ENCODE measurements around the gene RSF1.

RSF1 gene

DNA sequence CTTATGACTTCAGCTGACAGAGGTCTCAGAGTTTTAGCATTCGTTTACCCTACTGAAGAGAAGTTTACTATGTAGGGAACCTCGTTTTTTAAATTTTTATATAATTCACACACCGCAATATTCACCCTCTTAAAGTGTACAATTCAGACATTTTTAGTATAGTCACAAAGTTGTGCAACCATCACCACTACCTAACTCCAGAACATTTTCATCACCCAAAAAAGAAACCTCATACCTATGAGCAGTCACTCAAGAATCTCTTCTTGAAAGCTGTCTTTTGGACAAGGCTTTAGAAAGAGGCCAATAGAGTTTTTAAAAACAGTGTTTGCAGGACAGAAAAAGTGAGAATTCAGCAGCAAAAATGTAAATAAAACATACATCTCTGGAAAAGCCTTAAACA is 143.4 kb downstream of the RSF1 start (continued):
- TF ChIP-seq, protein P1, sequence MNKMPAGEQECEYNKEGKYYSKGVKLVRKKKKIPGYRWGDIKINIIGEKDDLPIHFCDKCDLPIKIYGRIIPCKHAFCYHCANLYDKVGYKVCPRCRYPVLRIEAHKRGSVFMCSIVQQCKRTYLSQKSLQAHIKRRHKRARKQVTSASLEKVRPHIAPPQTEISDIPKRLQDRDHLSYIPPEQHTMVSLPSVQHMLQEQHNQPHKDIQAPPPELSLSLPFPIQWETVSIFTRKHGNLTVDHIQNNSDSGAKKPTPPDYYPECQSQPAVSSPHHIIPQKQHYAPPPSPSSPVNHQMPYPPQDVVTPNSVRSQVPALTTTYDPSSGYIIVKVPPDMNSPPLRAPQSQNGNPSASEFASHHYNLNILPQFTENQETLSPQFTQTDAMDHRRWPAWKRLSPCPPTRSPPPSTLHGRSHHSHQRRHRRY (tag by site-specific recombination; IDR thresholded peaks at IDR 0.05), result no peak
- TF ChIP-seq, protein P2, sequence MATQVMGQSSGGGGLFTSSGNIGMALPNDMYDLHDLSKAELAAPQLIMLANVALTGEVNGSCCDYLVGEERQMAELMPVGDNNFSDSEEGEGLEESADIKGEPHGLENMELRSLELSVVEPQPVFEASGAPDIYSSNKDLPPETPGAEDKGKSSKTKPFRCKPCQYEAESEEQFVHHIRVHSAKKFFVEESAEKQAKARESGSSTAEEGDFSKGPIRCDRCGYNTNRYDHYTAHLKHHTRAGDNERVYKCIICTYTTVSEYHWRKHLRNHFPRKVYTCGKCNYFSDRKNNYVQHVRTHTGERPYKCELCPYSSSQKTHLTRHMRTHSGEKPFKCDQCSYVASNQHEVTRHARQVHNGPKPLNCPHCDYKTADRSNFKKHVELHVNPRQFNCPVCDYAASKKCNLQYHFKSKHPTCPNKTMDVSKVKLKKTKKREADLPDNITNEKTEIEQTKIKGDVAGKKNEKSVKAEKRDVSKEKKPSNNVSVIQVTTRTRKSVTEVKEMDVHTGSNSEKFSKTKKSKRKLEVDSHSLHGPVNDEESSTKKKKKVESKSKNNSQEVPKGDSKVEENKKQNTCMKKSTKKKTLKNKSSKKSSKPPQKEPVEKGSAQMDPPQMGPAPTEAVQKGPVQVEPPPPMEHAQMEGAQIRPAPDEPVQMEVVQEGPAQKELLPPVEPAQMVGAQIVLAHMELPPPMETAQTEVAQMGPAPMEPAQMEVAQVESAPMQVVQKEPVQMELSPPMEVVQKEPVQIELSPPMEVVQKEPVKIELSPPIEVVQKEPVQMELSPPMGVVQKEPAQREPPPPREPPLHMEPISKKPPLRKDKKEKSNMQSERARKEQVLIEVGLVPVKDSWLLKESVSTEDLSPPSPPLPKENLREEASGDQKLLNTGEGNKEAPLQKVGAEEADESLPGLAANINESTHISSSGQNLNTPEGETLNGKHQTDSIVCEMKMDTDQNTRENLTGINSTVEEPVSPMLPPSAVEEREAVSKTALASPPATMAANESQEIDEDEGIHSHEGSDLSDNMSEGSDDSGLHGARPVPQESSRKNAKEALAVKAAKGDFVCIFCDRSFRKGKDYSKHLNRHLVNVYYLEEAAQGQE (tag by site-specific recombination; IDR thresholded peaks at IDR 0.05), result no peak
- TF ChIP-seq SCRT2 (tag by site-specific recombination; IDR thresholded peaks at IDR 0.05) (no peak), ZNF707 (tag by site-specific recombination; IDR thresholded peaks at IDR 0.05) (no peak), ZNF544 (tag by site-specific recombination; IDR thresholded peaks at IDR 0.05) (no peak), ZNF777 (tag by site-specific recombination; IDR thresholded peaks at IDR 0.05; ENCODE audit: borderline replicate concordance) (no peak), ZNF664 (tag by site-specific recombination; IDR thresholded peaks at IDR 0.05) (no peak)

DNA sequence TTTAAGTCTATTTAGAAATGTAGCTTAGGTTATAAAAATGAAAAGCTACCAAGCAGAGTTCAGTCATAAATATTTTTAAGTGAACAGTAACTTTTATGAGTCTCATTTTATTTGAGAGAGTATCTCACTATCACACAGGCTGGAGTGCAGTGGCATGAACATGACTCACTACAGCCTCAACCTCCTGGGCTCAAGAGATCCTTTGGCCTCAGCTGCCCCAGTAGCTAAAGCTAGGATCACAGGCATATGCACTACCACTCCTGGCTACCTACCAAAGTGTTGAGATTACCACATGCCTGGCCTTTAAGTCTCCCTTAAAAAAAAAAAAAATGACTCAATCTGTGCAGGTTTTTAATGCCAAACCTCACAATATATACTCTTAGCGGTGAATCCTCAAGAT is 148.3 kb downstream of the RSF1 start:
- CTCF ChIA-PET, result no interaction called here
- TF ChIP-seq KLF1 (tag by site-specific recombination; IDR thresholded peaks at IDR 0.05) (no peak), ZNF121 (tag by site-specific recombination; IDR thresholded peaks at IDR 0.05) (no peak), ZNF174 (tag by site-specific recombination; IDR thresholded peaks at IDR 0.05) (no peak), ZNF510 (tag by site-specific recombination; IDR thresholded peaks at IDR 0.05; ENCODE audit: insufficient replicate concordance) (no peak), ZNF658 (tag by site-specific recombination; IDR thresholded peaks at IDR 0.05) (no peak), ZSCAN16 (tag by site-specific recombination; IDR thresholded peaks at IDR 0.05) (no peak), HOXC10 (CRISPR knock-in tag; IDR thresholded peaks at IDR 0.05) (no peak), EGR2 (tag by site-specific recombination; IDR thresholded peaks at IDR 0.05; ENCODE audit: low read depth) (no peak), OSR2 (tag by site-specific recombination; IDR thresholded peaks at IDR 0.05) (no peak), ZNF354C (tag by site-specific recombination; IDR thresholded peaks at IDR 0.05; ENCODE audit: borderline replicate concordance, low read depth) (no peak), BCL11A (tag by site-specific recombination; IDR thresholded peaks at IDR 0.05; ENCODE audit: low read depth) (no peak), ZNF768 (tag by site-specific recombination; IDR thresholded peaks at IDR 0.05) (no peak)
- TF ChIP-seq, protein P3, sequence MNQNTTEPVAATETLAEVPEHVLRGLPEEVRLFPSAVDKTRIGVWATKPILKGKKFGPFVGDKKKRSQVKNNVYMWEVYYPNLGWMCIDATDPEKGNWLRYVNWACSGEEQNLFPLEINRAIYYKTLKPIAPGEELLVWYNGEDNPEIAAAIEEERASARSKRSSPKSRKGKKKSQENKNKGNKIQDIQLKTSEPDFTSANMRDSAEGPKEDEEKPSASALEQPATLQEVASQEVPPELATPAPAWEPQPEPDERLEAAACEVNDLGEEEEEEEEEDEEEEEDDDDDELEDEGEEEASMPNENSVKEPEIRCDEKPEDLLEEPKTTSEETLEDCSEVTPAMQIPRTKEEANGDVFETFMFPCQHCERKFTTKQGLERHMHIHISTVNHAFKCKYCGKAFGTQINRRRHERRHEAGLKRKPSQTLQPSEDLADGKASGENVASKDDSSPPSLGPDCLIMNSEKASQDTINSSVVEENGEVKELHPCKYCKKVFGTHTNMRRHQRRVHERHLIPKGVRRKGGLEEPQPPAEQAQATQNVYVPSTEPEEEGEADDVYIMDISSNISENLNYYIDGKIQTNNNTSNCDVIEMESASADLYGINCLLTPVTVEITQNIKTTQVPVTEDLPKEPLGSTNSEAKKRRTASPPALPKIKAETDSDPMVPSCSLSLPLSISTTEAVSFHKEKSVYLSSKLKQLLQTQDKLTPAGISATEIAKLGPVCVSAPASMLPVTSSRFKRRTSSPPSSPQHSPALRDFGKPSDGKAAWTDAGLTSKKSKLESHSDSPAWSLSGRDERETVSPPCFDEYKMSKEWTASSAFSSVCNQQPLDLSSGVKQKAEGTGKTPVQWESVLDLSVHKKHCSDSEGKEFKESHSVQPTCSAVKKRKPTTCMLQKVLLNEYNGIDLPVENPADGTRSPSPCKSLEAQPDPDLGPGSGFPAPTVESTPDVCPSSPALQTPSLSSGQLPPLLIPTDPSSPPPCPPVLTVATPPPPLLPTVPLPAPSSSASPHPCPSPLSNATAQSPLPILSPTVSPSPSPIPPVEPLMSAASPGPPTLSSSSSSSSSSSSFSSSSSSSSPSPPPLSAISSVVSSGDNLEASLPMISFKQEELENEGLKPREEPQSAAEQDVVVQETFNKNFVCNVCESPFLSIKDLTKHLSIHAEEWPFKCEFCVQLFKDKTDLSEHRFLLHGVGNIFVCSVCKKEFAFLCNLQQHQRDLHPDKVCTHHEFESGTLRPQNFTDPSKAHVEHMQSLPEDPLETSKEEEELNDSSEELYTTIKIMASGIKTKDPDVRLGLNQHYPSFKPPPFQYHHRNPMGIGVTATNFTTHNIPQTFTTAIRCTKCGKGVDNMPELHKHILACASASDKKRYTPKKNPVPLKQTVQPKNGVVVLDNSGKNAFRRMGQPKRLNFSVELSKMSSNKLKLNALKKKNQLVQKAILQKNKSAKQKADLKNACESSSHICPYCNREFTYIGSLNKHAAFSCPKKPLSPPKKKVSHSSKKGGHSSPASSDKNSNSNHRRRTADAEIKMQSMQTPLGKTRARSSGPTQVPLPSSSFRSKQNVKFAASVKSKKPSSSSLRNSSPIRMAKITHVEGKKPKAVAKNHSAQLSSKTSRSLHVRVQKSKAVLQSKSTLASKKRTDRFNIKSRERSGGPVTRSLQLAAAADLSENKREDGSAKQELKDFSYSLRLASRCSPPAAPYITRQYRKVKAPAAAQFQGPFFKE (tag by site-specific recombination; IDR thresholded peaks at IDR 0.05; ENCODE audit: borderline replicate concordance), result no peak
- TF ChIP-seq, protein P4, sequence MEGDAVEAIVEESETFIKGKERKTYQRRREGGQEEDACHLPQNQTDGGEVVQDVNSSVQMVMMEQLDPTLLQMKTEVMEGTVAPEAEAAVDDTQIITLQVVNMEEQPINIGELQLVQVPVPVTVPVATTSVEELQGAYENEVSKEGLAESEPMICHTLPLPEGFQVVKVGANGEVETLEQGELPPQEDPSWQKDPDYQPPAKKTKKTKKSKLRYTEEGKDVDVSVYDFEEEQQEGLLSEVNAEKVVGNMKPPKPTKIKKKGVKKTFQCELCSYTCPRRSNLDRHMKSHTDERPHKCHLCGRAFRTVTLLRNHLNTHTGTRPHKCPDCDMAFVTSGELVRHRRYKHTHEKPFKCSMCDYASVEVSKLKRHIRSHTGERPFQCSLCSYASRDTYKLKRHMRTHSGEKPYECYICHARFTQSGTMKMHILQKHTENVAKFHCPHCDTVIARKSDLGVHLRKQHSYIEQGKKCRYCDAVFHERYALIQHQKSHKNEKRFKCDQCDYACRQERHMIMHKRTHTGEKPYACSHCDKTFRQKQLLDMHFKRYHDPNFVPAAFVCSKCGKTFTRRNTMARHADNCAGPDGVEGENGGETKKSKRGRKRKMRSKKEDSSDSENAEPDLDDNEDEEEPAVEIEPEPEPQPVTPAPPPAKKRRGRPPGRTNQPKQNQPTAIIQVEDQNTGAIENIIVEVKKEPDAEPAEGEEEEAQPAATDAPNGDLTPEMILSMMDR (tag by site-specific recombination; IDR thresholded peaks at IDR 0.05), result no peak
- TF ChIP-seq, protein P5, sequence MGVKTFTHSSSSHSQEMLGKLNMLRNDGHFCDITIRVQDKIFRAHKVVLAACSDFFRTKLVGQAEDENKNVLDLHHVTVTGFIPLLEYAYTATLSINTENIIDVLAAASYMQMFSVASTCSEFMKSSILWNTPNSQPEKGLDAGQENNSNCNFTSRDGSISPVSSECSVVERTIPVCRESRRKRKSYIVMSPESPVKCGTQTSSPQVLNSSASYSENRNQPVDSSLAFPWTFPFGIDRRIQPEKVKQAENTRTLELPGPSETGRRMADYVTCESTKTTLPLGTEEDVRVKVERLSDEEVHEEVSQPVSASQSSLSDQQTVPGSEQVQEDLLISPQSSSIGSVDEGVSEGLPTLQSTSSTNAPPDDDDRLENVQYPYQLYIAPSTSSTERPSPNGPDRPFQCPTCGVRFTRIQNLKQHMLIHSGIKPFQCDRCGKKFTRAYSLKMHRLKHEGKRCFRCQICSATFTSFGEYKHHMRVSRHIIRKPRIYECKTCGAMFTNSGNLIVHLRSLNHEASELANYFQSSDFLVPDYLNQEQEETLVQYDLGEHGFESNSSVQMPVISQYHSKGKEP (tag by site-specific recombination; IDR thresholded peaks at IDR 0.05), result no peak

More for the DNA sequence above, 148.3 kb downstream of the RSF1 start:
- Histone ChIP-seq H3K9me3 (ENCODE audit: control insufficient read depth, insufficient read depth, low read depth, low read length) (no peaks in the 10 kb centered on the region), H3K4me1 (ENCODE audit: control insufficient read depth, insufficient read depth, low read length) (no peaks in the 10 kb centered on the region), H3K27ac (ENCODE audit: extremely low read depth, low read depth, low read length) (no peak overlapping the region), H3K36me3 (ENCODE audit: control insufficient read depth in 2 of 2, insufficient read depth in 1 of 2, low read length in 2 of 2) (peaks cover 28 to 84% of the 10 kb centered on the region in 2 experiments), H3K4me3 (ENCODE audit: low read depth, low read length) (no peak overlapping the region)
- POLR2A ChIA-PET, result no interaction called here

Data from HEK293 (cell line).